GM19238 (cell line): Measurements from ENCODE around the gene PPIL1.

Source experiments
- DNase-seq: peaks from one replicate; pipeline ENCODE4 v3.0.0; 2011; ENCODE audit warnings: low spot score; ENCODE audit not compliant: insufficient read length

PPIL1 gene

DNA sequence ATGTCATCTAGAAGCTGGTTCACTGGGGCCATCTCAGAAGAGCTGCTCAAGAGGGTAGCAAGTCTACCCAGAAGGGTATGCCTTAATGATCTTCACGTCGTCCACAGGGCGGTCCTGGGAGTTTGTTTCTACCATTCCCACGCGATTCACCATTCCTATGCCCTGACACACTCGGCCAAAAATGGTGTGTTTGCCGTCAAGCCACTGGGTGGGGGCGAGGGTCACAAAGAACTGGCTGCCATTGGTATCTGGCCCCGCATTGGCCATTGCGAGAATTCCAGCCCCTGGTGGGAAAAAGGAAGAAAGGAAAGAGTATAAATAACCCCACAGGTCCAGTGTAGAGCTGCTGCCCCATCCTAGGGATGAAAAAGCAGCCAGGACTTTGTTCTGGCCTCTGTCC, 18.9 kb downstream of the PPIL1 start:
- DNase-seq = no peak

DNA sequence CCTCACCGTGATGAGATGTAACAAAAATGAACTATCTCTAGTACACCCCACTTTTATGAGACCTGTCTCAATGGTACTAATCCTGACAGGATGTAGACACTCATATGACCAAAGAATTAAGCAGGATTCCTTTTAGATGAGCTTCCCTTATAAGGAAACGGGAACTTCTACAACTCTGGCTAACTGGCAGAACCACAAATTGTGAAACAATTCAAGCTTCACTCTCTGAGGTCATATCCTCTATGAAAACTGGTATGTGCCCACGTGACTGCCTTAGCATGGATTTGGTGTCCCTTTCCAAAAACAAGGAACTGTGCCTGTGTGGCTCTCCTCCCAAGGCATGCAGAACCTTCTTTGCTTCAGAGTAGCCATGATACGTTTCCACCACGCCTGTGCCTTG, 21.3 kb downstream of the PPIL1 start:
- DNase-seq = no peak

DNA sequence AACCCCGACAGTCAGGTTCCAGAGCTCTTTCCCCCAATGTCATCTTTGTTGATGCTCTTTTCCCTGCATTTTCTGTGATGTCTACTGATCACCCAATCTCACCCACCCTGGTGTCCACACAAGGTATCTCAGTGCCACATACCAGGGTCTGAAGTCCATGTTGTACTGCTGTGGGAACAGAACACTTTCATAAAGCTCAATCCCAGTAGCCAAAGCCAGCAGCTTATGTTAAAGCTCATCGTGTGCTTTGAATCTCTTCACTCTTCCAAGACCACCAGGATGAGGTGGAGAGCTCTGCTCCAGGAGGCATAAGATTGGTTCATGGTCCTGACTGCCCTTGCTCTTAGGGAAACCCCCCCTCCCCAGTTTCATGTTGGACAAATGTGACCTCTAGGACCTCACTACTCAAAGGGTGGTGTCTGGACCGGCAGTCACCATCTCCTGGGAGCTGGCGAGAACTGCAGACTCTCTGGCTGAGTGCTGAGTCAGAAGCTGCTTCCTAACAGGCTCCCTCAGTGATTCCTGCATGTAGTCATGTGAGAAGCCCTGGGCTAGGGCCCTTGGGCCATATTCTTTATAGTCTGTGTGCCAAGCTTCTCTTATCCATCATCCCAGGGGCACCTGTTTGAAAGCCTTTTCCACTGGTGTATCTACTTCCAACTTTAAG, 22.0 kb downstream of the PPIL1 start:
- DNase-seq = no peak

DNA sequence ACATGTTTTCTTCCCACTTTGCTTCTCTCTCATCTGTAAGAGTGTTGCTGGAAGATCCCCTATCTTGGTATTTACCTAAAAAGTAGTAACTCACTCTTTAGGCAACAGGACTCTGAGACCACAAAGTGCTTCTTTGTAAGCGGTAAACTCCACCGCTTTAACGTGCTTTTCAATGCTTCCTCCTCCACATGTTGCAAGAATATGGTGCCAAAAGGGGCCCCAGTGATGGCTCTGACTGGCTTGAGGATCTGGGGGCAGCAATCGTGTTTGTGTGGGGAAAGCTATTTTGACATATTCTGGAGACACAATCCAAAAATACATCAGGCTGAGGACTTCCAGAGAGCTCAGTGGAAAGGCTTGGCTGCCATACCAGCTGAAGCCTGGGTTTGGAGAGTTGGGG, 23.0 kb downstream of the PPIL1 start:
- no peak for DNase-seq

DNA sequence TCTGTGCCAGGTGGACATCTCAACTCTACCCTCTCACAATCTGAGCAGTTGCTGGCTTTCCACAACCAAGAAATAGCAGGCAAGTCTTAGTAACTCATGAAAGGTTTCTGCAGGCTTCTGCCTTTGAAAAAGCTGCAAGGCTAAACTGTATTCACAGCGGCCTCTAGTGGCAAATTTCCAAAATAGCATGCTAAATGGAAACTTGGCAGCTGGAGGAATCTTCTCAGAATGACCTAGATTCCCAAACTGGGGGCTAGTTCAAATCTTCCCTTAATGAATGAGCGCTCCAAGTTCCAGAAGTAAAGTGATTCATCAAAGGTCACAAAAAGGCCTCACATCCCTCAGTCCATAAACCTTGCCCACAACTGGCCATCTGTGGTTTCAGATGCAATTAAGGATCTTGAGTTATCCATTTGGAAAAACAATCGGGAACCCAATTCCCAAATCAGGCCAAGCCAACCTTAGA, 23.4 kb downstream of the PPIL1 start:
- no peak for DNase-seq

DNA sequence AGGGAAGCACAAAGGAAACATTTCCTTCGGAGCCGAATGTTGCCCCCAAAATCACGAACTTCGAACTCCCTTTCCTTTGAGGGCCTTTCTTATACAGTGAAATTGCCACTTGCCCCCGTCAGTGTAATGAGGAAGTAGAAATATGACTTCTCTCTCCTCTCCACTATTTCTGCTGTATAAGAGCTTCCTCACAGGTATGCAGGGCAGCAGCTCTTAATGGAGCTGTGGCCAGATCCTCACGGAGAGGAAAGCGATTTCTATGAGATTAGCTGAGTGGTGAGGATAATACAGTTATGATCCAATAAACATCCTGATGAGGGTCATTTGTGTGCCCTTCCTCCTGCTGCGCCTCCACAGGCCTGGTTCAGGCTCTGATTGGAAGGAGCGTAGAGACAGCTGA, 24.6 kb downstream of the PPIL1 start:
- DNase-seq = no peak

DNA sequence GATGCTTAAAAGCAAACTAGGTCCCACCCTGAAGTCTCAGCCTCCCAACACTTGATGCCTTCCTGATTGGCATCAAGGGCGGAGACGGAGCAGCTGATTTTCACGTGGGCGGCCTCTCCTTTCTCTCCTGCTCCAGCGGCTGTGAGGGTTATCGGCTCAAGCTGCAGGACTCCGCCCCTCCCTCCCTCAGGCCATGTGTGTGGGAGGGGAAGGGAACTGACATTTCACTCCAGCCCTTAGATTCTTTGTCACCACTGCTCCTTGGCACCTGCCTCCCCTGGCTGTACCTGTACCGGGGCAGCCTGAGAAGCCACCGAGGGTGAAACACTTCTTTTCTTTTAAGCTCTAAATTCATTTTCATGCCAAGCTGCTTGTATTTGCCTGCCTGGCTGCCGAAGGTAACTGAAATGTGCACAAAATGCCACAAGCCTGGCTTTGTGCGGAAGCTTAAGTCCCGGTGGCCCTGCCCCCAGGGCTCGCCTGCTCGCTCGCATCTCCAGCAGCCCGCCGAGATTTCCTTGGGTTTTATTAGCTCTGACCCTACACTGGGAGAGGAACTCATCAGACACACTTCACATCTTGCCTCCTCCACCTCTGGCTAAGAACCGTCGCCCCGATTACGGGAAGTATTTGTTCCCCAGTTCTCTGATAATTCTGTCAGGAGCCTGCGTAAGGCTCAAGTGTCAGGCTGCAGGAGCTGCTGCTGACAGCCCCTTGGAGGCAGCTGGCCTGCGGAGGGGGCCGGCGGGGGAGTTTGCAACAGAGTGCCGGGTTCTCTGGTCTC, 25.8 kb downstream of the PPIL1 start:
- DNase-seq = no peak

DNA sequence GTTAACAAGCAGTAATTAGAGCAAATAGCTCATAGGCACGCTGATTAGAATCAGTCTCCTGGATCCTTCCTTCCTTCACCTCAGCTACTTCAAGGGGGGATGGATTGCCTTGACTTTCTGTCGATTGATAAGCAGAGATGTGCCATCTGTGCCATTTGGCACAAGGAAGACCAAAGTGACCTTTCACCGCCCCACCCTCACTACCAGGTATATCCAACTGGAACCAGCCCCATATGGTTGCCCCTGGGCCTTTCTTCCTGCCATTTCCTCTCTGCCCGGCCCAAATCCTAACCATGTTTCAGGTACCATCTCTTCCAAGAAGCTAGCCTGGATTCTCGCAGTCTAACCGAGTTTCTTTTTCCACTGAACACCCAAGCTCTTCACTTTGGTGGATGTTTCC, 26.6 kb downstream of the PPIL1 start:
- no peak for DNase-seq

DNA sequence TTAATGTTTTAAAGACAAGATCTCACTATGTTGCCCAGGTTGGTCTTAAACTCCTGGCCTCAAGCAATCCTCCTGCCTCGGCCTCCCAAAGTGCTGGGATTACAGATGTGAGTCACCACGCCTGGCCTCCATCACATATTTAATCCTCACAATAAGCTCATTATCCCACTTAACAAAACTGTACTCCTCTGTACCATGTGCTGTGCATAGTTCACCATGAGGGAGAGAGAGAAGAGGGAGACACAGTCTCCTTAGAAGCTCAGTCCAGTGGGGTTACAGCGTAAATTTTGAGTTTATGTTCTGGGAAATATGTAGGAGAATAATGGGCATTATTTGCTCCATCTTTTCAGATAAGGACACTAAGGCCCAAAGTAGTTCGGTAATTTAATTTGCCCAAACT, 27.5 kb downstream of the PPIL1 start:
- no peak for DNase-seq

DNA sequence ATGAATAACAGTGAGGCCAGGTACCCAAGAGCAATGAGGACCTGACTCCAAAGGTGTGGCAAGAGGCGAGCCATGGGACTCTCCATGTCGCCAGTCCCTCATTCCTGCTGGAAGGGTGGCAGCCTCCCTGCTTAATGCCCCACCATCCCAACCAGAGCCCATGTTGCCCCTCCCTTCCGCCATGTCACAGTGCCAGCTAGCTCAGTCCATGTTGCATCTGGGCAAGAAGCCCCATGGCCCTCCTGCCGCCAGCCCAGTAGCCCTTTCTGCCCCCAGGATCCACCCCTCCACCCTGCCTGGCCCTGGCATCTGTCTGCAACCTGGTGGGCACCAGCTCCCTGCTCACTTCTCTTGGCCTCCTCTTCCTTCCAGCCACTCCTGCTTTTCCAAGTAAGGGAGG, 29.4 kb downstream of the PPIL1 start:
- no peak for DNase-seq

DNA sequence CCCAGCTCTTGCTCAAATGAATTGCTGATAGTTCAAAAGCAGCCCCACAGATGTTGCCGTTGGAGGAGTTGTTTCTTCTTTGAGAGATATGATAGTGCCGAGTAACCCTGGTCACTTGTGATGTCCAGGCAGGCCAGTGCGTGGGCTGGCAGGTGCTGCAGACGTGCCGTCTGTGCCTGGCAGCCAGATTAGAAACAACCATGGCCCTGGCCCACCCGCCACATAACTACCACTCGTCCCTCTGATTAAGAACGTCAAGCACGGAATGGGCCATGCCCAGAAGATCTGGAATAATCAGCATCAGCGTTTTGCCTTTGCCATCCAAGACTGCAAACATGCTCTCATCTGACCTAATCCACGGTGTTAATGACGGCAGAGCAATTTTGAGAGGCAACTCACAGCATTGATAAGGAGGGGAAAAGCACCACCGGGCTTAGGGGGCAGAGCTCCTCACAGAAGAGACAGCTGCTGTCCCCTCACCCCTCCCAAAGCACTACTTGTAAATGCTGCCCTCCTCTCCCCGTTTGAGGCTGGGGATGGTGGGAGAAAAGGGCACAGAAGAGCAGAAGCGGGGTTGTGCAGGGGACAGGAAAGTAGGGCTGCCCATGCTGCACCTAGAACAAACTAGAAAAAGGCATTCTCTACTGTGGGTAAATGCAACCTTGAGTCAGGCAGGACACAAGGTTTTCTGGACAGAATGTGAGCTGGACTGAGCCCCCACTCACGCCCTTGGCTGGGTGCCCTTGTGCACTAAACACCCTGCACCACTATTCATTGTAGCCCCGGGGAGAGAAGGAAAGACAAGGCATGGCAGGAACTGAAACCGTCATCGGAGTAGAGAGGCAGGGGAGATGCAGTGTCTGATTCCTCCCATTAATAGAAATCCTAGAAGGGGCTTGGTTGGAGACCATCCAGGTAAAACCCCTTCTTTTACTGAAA, 30.1 kb downstream of the PPIL1 start:
- no peak for DNase-seq

DNA sequence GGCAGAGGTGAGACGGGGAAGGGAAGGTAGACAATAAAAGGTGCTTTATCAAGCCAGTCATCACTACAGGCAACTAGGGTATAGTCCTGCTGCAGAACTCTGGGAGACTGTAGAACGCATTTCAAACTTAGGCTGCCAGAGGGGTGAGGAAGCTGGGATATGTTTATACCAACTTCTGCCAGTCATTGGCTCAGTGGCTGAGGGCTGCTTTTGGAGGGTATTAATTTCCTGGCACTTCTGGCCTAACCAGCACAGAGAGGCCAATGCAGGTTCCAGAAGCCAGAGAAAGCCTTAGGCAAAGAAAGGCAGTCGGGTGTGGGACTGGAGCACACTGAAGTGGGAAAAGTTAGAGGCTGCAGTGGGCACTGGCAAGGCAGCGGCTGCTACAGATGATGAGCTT, 31.4 kb downstream of the PPIL1 start:
- DNase-seq = no peak

DNA sequence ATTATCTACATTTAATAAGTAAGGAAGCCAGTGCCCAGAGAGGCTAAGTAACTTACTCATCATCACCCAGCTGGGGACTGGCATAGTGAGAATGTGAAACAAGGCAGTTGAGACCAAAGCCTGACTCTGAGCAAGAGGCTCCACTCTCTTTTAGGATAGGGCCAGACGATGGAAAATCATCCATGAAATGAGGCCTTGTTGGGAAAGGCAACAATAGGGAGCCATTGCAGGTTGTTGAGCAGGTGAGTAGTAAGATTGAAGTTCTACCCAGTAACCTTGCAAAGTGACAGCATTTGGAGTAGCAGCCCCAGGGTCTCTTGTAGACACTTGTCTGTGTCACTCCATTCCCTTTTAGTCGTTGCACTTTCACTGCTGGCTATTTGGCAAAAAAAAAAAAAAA, 32.8 kb downstream of the PPIL1 start:
- DNase-seq = no peak

DNA sequence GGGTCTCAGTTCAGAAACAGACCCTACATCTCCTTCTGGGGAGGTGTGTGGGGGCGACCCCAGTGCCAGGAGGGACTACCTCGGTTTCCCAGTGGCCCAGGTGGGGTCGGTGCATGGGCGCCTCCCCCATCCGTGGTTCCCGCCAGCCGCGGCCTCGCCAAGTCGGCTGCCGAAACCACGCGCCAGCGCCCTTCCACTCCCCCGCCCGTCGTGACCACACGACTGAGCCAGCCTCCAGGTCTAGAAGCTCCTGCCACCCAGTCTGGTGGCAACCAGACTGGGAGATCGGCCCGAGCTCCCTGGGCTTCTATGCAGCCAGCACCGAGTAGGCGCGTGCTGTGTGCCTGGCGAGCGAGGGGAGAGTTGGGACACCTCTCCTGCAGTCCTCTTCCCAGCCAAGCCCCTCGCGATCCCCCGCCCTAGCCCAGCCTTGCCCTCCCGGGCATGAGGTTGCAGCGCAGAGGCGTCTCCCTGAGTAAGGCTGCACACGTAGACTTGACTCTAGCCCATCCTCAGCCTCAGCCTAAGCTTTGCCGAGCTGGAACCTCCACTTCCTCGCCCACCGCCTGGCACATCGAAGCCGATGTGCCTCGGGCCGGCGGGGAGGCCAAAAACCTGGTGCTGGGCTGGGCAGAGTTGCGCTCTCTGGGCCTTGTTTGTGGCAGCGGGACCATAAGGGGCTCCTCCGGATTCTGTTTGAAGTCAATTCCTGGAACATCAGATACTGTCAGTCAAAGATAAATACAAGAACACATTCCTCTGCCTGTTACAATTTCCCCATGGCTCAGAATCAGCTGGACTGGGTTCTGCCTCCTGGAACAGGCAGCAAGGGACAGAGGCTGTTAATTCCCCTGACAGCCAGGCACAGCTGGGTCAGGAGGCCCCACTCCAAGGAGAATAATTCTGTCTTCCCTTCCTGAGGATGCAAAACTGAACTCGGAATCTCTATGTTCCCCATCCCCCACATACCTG, 33.9 kb downstream of the PPIL1 start:
- DNase-seq = no peak

DNA sequence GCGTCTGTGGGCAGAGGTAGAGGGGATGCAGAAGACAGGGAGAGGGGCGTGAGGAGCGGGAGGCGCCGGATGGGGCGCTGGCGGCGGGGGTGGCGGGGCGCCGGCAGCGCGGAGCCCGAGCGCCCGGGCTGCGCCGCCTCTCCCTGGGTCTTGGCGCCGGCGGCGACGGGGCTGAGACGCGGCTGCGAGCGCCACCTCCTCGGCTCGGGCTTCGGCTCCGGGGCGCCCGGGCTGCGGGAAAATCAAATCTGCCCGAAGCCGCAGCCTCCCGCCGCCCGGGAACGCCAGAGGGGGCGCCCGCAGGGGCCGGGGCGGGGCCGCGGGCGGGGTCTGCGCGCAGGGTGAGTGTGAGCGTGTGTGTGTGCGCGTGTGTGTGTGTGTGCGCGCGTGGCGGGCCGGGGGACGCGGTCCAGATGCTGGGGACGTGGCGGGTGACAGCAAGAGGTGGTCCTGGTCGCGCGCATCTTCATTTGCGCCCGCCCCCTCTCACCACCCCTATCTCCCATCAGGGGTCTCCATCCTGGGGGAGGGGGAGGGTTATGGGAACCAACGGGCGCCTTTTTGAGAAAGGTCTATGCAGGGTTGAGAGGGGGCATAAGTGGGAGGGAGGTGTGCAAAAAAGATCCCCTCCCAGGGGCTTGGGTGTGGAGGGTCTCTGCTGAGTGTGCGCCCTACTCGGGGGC, 34.7 kb downstream of the PPIL1 start:
- no peak for DNase-seq

DNA sequence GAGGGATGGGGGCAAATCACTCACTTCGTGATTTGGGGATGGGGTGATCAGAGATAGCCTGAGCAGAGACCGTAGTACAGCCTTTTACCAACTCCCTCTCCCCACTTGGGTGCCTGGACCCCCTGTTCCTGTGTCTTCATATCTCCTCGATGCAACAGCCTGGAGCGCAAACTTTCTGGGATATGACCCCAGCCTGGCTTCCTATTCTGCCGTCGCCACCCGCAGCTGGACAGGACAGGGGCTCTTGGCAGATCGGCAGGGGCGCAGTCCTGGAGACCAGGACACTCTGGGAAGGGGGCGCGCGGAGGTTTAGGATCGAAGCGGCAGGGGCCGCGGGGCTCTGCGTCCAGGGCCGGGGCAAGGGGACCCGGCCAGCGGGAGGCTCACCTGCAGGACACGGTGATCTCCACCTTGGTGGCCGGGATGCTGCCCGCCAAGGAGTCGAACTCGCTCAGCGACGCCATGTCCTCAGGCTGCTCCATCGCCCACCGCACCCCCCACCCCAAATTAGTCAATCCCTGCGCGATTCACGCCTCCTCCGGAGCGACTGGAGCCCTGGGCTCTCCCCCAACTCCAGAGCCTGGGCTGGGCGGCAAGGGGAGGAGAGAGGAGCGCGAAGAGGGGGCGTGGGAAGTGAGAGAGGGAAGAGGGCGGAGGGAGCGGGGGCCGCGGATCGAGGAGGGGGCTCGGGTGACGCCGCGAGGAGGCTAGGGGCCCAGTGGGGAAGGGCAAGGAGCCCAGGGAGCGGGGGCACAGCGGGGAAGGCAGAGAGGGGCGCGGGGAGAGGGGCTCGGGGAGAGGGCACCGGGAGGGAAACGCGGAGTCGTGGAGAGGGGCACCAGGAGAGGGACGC, 35.5 kb downstream of the PPIL1 start, which contains the start of gene CPNE5:
CPNE5 (minus strand) TSS at position 549 of the 853 bp plus-strand sequence; CDS start at position 482, 67 bp downstream.
- no peak for DNase-seq

DNA sequence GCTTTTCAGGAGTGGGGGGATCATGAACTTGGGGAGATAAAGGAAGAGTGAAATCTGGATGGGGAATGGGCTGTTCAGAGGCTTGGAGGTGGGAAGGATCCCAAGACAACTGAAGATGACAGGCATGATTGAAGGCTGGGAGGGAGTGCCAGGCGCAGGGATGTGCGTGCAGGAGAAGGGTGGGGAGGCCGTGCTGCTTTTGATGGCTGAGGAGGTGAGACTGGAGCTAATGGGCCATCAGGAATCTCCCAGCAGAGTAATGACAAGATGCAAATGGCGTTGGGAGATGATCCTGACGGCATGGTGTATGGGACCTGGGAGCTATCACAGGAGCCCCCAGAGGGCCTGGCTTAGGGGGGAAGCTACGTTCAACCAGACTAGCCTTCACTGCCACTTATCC, 36.9 kb downstream of the PPIL1 start:
- no peak for DNase-seq

DNA sequence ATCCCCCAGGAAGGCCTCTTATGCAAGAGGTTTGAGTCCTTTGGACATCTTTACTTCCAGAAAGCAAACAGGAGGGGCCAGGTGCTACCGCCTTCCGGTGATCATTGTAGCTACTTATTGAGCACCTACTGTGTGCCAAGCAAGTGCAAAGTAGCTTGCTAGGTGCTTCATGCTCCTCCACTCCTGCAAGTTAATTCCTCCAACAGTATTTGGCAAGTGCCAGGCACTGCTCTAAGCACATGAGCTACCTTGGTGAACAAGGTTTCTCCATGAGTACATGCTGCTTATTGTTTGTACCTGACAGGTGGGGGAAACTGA, 37.6 kb downstream of the PPIL1 start:
- DNase-seq = no peak
